Parathyroid adenoma (tissue), 2 donors: ENCODE measurements around the gene DNAJC10.

Experiments used
- H2AFZ ChIP-seq: fragments of 300-600 bp; sonication (generic); one replicate; pipeline ENCODE4 v1.7.0; 2017; ENCODE audit warnings: antibody characterized with exemption, mild to moderate bottlenecking
- H3K27ac ChIP-seq: fragments of 300-600 bp; sonication (generic); one replicate; pipeline ENCODE4 v1.7.0; 2017
- H3K27me3 ChIP-seq: fragments of 300-600 bp; sonication (generic); one replicate; pipeline ENCODE4 v1.7.0; 2017; ENCODE audit warnings: low read length; ENCODE audit not compliant: control insufficient read depth, insufficient read depth
- H3K36me3 ChIP-seq: fragments of 300-600 bp; sonication (generic); one replicate; pipeline ENCODE4 v1.7.0; 2017; ENCODE audit warnings: low read length; ENCODE audit not compliant: control insufficient read depth, insufficient read depth
- H3K4me1 ChIP-seq: fragments of 300-600 bp; sonication (generic); one replicate; pipeline ENCODE4 v1.7.0; 2017; ENCODE audit warnings: control low read depth
- H3K4me2 ChIP-seq: fragments of 300-600 bp; sonication (generic); one replicate; pipeline ENCODE4 v1.7.0; 2017; ENCODE audit warnings: low read length
- H3K4me3 ChIP-seq: fragments of 300-600 bp; sonication (generic); one replicate; pipeline ENCODE4 v1.7.0; 2017; ENCODE audit warnings: low read depth, low read length
- H3K79me2 ChIP-seq: fragments of 300-600 bp; sonication (generic); one replicate; pipeline ENCODE4 v1.7.0; 2017; ENCODE audit warnings: control low read depth
- H3K9ac ChIP-seq: fragments of 300-600 bp; sonication (generic); one replicate; pipeline ENCODE4 v1.7.0; 2017; ENCODE audit warnings: mild to moderate bottlenecking
- H3K9me3 ChIP-seq: fragments of 300-600 bp; sonication (generic); one replicate; pipeline ENCODE4 v1.7.0; 2017; ENCODE audit warnings: low read length; ENCODE audit not compliant: control insufficient read depth
- TF ChIP-seq, protein P1 (sequence below): fragments of 300-600 bp; sonication (generic); IDR thresholded peaks from one replicate; pipeline ENCODE4 v1.7.0; 2017; ENCODE audit warnings: antibody characterized with exemption, mild to moderate bottlenecking
- donor health status: primary hyperparathyroidism.

The DNAJC10 gene

DNA sequence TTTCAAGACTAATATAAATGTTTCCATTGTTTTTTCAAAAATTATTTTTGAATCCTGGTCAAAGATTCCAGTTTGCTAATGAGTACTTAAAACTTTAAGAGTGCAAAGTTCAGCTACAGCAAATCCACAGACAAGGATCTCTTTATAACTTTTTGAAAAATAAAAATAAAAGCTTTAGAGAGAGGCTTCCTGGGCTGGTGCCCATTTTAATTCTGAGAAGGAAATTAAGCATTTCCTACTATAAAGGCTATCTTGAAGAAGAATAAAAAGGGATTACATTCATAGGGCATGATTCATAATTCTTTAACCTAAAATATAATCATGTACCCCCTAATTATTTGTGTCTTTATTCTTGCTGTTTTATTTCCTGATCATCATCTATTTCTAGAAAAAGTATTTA lies 38.2 kb downstream of the DNAJC10 start:
- Histone ChIP-seq H3K4me1 (no peaks in the 10 kb centered on the region), H3K79me2 (no peaks in the 10 kb centered on the region), H2AFZ (no peak overlapping the region), H3K4me3 (no peak overlapping the region), H3K9me3 (no peaks in the 10 kb centered on the region), H3K27ac (no peak overlapping the region), H3K4me2 (no peak overlapping the region), H3K36me3 (no peaks in the 10 kb centered on the region), H3K9ac (no peak overlapping the region), H3K27me3 (no peaks in the 10 kb centered on the region)
- TF ChIP-seq, protein P1, sequence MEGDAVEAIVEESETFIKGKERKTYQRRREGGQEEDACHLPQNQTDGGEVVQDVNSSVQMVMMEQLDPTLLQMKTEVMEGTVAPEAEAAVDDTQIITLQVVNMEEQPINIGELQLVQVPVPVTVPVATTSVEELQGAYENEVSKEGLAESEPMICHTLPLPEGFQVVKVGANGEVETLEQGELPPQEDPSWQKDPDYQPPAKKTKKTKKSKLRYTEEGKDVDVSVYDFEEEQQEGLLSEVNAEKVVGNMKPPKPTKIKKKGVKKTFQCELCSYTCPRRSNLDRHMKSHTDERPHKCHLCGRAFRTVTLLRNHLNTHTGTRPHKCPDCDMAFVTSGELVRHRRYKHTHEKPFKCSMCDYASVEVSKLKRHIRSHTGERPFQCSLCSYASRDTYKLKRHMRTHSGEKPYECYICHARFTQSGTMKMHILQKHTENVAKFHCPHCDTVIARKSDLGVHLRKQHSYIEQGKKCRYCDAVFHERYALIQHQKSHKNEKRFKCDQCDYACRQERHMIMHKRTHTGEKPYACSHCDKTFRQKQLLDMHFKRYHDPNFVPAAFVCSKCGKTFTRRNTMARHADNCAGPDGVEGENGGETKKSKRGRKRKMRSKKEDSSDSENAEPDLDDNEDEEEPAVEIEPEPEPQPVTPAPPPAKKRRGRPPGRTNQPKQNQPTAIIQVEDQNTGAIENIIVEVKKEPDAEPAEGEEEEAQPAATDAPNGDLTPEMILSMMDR: no peak

DNA sequence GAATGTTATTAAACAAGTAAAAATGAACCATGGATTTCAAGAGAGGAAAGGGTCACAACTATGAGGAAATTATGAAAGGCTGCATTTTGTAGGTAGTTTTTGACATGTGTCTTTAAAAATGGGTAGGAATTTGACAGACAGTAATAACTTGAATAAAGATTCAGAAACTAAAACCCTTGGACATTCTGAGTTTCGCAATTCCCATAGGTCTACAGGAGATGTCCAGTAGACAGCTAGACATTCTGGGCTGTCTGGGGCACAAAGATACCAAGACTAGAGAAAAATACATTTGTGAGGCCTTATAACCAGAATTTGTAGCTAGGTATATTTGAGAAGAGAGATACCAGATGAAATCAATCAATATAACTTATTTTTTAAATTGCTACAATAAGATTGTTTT lies 42.3 kb downstream of the DNAJC10 start:
- no peaks in the 10 kb centered on the region for H3K36me3 ChIP-seq

DNA sequence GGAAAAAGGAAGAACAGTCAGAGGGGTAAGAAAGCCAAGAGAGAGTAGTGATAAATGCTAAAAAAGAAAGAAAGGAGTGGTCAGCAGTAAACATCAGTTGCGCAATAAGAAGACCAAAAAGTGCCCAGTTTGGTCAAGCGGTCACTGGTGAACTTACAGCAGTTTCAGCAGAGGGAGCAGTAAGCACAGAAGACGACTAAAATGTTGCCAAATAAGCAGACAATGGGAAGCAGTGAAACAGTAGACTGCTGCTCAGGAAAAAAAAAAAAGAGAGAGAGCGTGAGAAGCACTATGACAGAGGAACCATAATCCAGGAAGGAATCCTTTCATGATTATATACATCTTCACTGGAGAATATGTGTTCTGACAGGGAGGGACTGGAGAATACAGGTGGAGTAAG lies 45.8 kb downstream of the DNAJC10 start:
- Histone ChIP-seq H3K9ac (no peak overlapping the region), H3K27me3 (no peaks in the 10 kb centered on the region), H3K36me3 (no peaks in the 10 kb centered on the region), H3K79me2 (peaks cover 3% of the 10 kb centered on the region), H3K27ac (no peak overlapping the region), H3K4me3 (no peak overlapping the region), H3K4me1 (no peaks in the 10 kb centered on the region), H3K4me2 (no peak overlapping the region), H2AFZ (no peak overlapping the region), H3K9me3 (no peaks in the 10 kb centered on the region)
- TF ChIP-seq, protein P1: no peak

More for the DNA sequence above, 42.3 kb downstream of the DNAJC10 start:
- Histone ChIP-seq H3K4me2 (no peak overlapping the region), H3K9ac (no peak overlapping the region), H3K9me3 (no peaks in the 10 kb centered on the region), H2AFZ (no peak overlapping the region), H3K4me3 (no peak overlapping the region), H3K79me2 (no peaks in the 10 kb centered on the region), H3K27ac (no peak overlapping the region), H3K4me1 (no peaks in the 10 kb centered on the region), H3K27me3 (no peaks in the 10 kb centered on the region)
- TF ChIP-seq, protein P1: no peak

DNA sequence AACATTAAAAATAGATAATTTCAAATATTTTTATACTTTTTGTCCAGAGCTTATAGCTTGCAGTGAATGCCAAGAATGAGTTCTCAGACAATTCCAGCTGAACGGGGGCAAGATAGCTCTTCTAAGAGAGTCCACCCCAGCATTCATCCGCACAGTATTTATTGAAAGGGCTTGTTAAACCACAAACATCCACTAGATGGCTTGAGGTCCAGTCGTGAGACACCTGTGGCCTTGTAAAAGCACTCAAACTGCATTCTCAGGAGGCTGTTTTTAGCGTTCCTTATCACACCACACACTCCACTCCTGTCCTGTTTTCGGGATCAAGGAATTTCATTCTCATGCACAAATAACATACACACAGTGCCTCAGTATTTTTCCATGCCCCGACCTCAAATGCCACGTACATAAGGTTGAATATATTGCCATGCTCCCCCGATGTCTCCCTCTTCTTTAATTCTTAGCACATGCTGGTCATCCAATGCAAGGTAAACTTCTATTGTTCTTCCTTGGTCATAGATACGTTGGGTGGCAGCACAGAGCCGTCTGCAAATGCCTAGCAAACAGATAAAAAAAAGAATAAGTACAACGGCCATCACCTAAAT lies 47.4 kb downstream of the DNAJC10 start:
- no peak overlapping the region for H3K9ac ChIP-seq
- H3K4me3 ChIP-seq: no peak overlapping the region
- H3K27me3 ChIP-seq: no peaks in the 10 kb centered on the region
- no peak overlapping the region for H3K27ac ChIP-seq
- no peaks in the 10 kb centered on the region for H3K4me1 ChIP-seq
- peaks cover 3% of the 10 kb centered on the region for H3K79me2 ChIP-seq
- H3K9me3 ChIP-seq: no peaks in the 10 kb centered on the region
- H3K36me3 ChIP-seq: no peaks in the 10 kb centered on the region
- no peak overlapping the region for H3K4me2 ChIP-seq
- TF ChIP-seq, protein P1: peak; percentile 52
- H2AFZ ChIP-seq: no peak overlapping the region

DNA sequence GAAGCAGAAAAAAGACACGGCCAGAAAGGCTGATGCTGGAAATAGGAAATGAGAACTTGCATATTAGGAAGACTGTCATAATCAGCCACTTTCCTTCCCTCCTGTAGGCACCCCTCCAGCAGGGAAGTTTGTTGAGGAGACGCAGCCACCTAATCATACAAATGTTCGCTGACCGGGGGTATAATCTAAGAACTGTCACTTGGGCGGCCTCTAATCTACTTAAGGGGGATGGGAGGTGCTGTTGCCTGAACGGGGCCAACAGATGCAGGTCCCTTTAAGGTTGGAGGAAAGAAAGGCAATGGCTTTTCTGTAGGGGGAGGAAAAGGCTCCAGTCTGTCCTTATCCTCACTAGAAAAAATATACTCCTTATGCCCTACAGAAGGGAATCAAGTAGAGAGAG lies 50.6 kb downstream of the DNAJC10 start:
- Histone ChIP-seq H3K4me2 (no peak overlapping the region), H2AFZ (no peak overlapping the region), H3K4me1 (no peaks in the 10 kb centered on the region), H3K4me3 (no peak overlapping the region), H3K27me3 (no peaks in the 10 kb centered on the region), H3K36me3 (no peaks in the 10 kb centered on the region), H3K27ac (no peak overlapping the region), H3K9me3 (no peaks in the 10 kb centered on the region), H3K9ac (no peak overlapping the region), H3K79me2 (peaks cover 12% of the 10 kb centered on the region)
- TF ChIP-seq, protein P1: no peak
